GM23248 (cell line): Measurements from ENCODE around the gene SYNGR2. TPM values are rescaled to one million over a fixed set of nuclear protein-coding genes. Genes with fewer than 3 reads are reported as not detected.

Experiments used
- DNase-seq: peaks from one replicate; pipeline ENCODE4 v3.0.0-alpha.2; 2015
- H2AFZ ChIP-seq: fragments of 200-600 bp; sonication (generic); 2 replicates; pipeline ENCODE4 v1.6.1; 2016; ENCODE audit warnings: antibody characterized with exemption
- H3F3A ChIP-seq: fragments of 200-600 bp; sonication (generic); 2 replicates; pipeline ENCODE4 v1.6.1; 2016; ENCODE audit warnings: mild to moderate bottlenecking, antibody characterized with exemption, mixed run types; ENCODE audit not compliant: insufficient read depth
- H3K27ac ChIP-seq: fragments of 200-600 bp; sonication (generic); 2 replicates; pipeline ENCODE4 v1.5.1; 2016; ENCODE audit warnings: mild to moderate bottlenecking
- H3K27me3 ChIP-seq: fragments of 200-600 bp; sonication (generic); replicated peaks from 2 replicates; pipeline ENCODE4 v1.6.1; 2016; ENCODE audit warnings: mild to moderate bottlenecking; ENCODE audit not compliant: insufficient read depth
- H3K36me3 ChIP-seq: fragments of 200-600 bp; sonication (generic); 2 replicates; pipeline ENCODE4 v1.6.1; 2016; ENCODE audit warnings: low read depth, mild to moderate bottlenecking
- H3K4me1 ChIP-seq: fragments of 200-600 bp; sonication (generic); 2 replicates; pipeline ENCODE4 v1.6.1; 2016; ENCODE audit warnings: mild to moderate bottlenecking; ENCODE audit not compliant: insufficient read depth
- H3K4me2 ChIP-seq: fragments of 200-600 bp; sonication (generic); one replicate; pipeline ENCODE4 v1.6.1; 2016; ENCODE audit warnings: mild to moderate bottlenecking; ENCODE audit not compliant: unreplicated experiment
- H3K4me3 ChIP-seq: fragments of 200-600 bp; sonication (generic); 2 replicates; pipeline ENCODE4 v1.5.1; 2016; ENCODE audit warnings: mild to moderate bottlenecking
- H3K79me2 ChIP-seq: fragments of 200-600 bp; sonication (generic); 2 replicates; pipeline ENCODE4 v1.6.1; 2016; ENCODE audit warnings: mild to moderate bottlenecking; ENCODE audit not compliant: insufficient read depth
- H3K9ac ChIP-seq: fragments of 200-600 bp; sonication (generic); 2 replicates; pipeline ENCODE4 v1.6.1; 2016; ENCODE audit warnings: mild to moderate bottlenecking
- H3K9me2 ChIP-seq: fragments of 200-600 bp; sonication (generic); 2 replicates; pipeline ENCODE4 v1.6.1; 2016; ENCODE audit warnings: mixed run types, mild to moderate bottlenecking, moderate library complexity; ENCODE audit not compliant: insufficient read depth
- H3K9me3 ChIP-seq: fragments of 200-600 bp; sonication (generic); one replicate; pipeline ENCODE4 v1.6.1; 2017; ENCODE audit warnings: low read depth
- H4K20me1 ChIP-seq: fragments of 200-600 bp; sonication (generic); 2 replicates; pipeline ENCODE4 v1.6.0; 2016; ENCODE audit not compliant: insufficient read depth
- EZH2 ChIP-seq: fragments of 200-600 bp; sonication (generic); IDR thresholded peaks from 2 replicates; pipeline ENCODE4 v1.6.1; 2018; ENCODE audit warnings: antibody characterized with exemption, mild to moderate bottlenecking; ENCODE audit not compliant: insufficient read depth, poor library complexity, severe bottlenecking
- EZH2phosphoT487 ChIP-seq: fragments of 200-600 bp; sonication (generic); IDR thresholded peaks from 2 replicates; pipeline ENCODE4 v1.6.1; 2018; ENCODE audit warnings: antibody characterized with exemption, moderate library complexity, mild to moderate bottlenecking, low read depth; ENCODE audit not compliant: insufficient read depth
- WGBS, 2 experiments: methylation state at CpG; one replicate each; pipeline ENCODE4 v1.1.6; 2015 to 2017; ENCODE audit warnings: low lambda C conversion rate in 2 of 2, low coverage in 1 of 2; ENCODE audit errors: missing lambda C conversion rate in 2 of 2; 5-methylcytosine and 5-hydroxymethylcytosine counted together
- in situ Hi-C: fragments of 300-500 bp; cut with MboI; formaldehyde crosslinking; loops from 2 replicates; pipeline ENCODE4 v1.15.0; 2020
- polyA plus RNA-seq: library from polyadenylated mRNA; unstranded; fragments of >200 nt; fragmentation: Nextera tagmentation; extraction: Ambion mirVana; gene quantifications from 2 replicates; pipeline ENCODE4 v1.2.1, GENCODE V29; 2016
- total RNA-seq: library from RNA; depleted of rRNA; stranded (reverse); fragments of >200 nt; shearing (Covaris generic); gene quantifications from 2 replicates; pipeline ENCODE4 v1.2.3, GENCODE V29; 2014

The SYNGR2 gene
- total and polyA plus RNA-seq, 2 experiments from 2014 or later: 6.2 to 19.3 TPM

- no peak for DNase-seq
- Histone ChIP-seq H3K27ac (no peak overlapping the region), H3K79me2 (no peaks in the 10 kb centered on the region), H3K9me3 (no peaks in the 10 kb centered on the region), H3K36me3 (no peaks in the 10 kb centered on the region), H3K9ac (no peak overlapping the region), H3F3A (no peaks in the 10 kb centered on the region), H3K4me3 (no peak overlapping the region), H4K20me1 (no peaks in the 10 kb centered on the region), H3K4me2 (no peak overlapping the region), H3K9me2 (no peaks in the 10 kb centered on the region), H3K27me3 (peaks cover 20% of the 10 kb centered on the region), H2AFZ (no peak overlapping the region), H3K4me1 (0 out of 2 replicates have a peak, but pooled peaks cover 3% of the 10 kb centered on the region)
- in situ Hi-C loops: no loop called here
- no peak for TF ChIP-seq EZH2
- no peak for TF ChIP-seq EZH2phosphoT487
- WGBS, 2 experiments: 85 to 86% methylated on average over 20 to 30 of the region's 30 CpGs
These were observed 44.1 kb upstream of the SYNGR2 start for GRCh38 chr17:78124081-78124835.

- DNase-seq: no peak
- Histone ChIP-seq H3K4me1 (0 out of 2 replicates have a peak, but pooled peaks cover 3% of the 10 kb centered on the region), H3K27me3 (peaks cover 21% of the 10 kb centered on the region), H3K9ac (no peak overlapping the region), H3K79me2 (no peaks in the 10 kb centered on the region), H3K4me3 (no peak overlapping the region), H3K36me3 (no peaks in the 10 kb centered on the region), H3K9me3 (no peaks in the 10 kb centered on the region), H3K27ac (no peak overlapping the region), H4K20me1 (no peaks in the 10 kb centered on the region), H3K9me2 (no peaks in the 10 kb centered on the region), H3K4me2 (no peak overlapping the region), H2AFZ (no peak overlapping the region), H3F3A (no peaks in the 10 kb centered on the region; the same call in 1 of the 2 replicates)
- 79 to 82% methylated on average over 6 to 12 of the region's 12 CpGs for WGBS, 2 experiments
- TF ChIP-seq EZH2phosphoT487: no peak
- TF ChIP-seq EZH2: no peak
- in situ Hi-C loops: no loop called here
These were observed 43.6 kb upstream of the SYNGR2 start for GRCh38 chr17:78124836-78125137.

- TF ChIP-seq EZH2: no peak
- Histone ChIP-seq H3K27me3 (peaks cover 21% of the 10 kb centered on the region), H3K9me3 (no peaks in the 10 kb centered on the region), H3K4me3 (no peak overlapping the region), H3K9me2 (no peaks in the 10 kb centered on the region), H4K20me1 (no peaks in the 10 kb centered on the region), H3K36me3 (no peaks in the 10 kb centered on the region), H3K27ac (no peak overlapping the region), H3K9ac (no peak overlapping the region), H3K4me2 (no peak overlapping the region), H3F3A (no peaks in the 10 kb centered on the region; the same call in 1 of the 2 replicates), H2AFZ (no peak overlapping the region), H3K4me1 (0 out of 2 replicates have a peak, but pooled peaks cover 3% of the 10 kb centered on the region), H3K79me2 (no peaks in the 10 kb centered on the region)
- 77 to 86% methylated on average over 31 to 38 of the region's 39 CpGs for WGBS, 2 experiments
- no peak for DNase-seq
- in situ Hi-C loops: no loop called here
These were observed 43.1 kb upstream of the SYNGR2 start for GRCh38 chr17:78125138-78125913.

GRCh38 chr17:78125976-78126894, 42.1 kb upstream of the SYNGR2 start:
- no peak overlapping the region for H2AFZ ChIP-seq
- H3K79me2 ChIP-seq: no peaks in the 10 kb centered on the region
- no peaks in the 10 kb centered on the region for H3K9me2 ChIP-seq
- 86 to 87% methylated on average over 22 to 23 of the region's 25 CpGs for WGBS, 2 experiments
- no peak overlapping the region for H3K4me3 ChIP-seq
- H3F3A ChIP-seq: no peaks in the 10 kb centered on the region; the same call in 1 of the 2 replicates
- H3K9me3 ChIP-seq: no peaks in the 10 kb centered on the region
- no peak overlapping the region for H3K9ac ChIP-seq
- DNase-seq: no peak
- 0 out of 2 replicates have a peak, but pooled peaks cover 3% of the 10 kb centered on the region for H3K4me1 ChIP-seq
- H3K27ac ChIP-seq: no peak overlapping the region
- no peaks in the 10 kb centered on the region for H3K36me3 ChIP-seq
- peaks cover 23% of the 10 kb centered on the region for H3K27me3 ChIP-seq
- in situ Hi-C loops: no loop called here
- no peak for TF ChIP-seq EZH2
- no peak for TF ChIP-seq EZH2phosphoT487
- no peaks in the 10 kb centered on the region for H4K20me1 ChIP-seq
- H3K4me2 ChIP-seq: no peak overlapping the region
